HG02763 (cell line): ENCODE data around the gene GABRG3.

Experiments
- ATAC-seq: cut with Tn5 transposase; IDR thresholded peaks from one replicate; pipeline ENCODE4 v1.9.1; 2021; ENCODE audit warnings: mild to moderate bottlenecking, moderate library complexity; ENCODE audit not compliant: unreplicated experiment

GABRG3 gene

DNA sequence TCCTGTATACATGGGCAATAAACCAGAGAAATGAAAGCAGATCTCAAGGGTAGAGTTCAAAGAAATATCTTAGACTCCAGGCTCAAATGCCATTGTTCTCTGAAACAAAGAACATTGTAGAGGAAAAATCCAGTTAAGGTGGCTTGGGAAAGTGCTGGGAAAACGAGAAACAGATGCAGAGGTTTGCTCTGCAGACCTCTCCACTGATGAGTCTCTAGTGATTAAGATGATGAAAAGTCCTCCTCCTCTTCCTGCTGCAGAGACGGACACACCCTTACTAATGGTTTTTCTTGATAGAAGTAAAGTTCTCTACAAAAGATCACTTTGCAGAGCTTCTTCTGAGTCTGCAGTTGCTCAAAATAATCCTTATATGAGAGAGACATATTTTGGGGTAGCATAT lies 264.7 kb downstream of the GABRG3 start:
- ATAC-seq: no peak

DNA sequence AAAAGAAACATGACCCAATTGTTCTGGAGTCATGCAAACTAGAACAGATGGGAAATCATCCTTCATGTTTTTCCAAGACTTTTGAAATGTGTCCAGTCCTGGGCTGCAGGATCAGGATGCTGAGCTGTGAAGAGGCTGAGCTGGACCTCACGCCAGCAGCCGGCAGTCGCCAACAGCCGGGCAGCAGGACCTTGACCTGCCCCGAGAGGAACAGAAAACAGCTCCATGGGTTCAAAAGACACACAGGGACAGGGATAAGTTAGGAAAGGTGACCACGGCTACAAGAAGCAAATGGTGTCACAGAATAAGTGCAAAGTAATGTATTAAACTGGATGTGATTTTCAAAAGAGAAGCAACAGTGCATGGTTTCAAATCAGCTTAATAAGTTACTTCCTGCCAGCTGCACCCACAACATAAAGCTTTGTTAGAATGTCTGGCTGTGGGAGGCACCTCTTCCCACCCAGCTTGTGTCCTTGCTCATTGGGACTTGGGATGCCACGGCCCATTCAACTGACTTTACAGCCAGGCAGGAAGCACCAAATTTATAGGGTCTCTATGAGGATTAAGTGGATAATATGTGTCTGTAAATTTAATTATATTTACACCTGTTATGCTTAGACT lies 266.4 kb downstream of the GABRG3 start:
- ATAC-seq: no peak

DNA sequence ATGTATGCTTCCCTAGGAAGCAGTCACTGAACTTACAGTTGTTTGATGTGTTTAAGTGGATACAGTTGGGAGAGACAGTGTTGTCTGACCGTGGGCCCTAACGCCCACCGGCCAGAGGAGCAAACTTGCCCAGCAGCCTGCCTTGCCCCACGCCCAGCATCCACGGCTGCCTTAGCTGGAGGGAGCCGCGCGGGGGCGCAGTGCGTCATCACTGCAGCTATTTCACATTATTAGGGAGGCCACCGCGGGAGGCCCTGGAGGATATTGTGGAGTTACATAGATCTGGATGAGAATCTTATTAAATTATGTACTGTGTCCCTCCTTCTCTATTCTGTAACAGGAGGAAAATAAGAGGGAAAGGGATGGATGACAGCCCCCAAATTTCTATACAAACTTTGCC lies 267.2 kb downstream of the GABRG3 start:
- no peak for ATAC-seq

DNA sequence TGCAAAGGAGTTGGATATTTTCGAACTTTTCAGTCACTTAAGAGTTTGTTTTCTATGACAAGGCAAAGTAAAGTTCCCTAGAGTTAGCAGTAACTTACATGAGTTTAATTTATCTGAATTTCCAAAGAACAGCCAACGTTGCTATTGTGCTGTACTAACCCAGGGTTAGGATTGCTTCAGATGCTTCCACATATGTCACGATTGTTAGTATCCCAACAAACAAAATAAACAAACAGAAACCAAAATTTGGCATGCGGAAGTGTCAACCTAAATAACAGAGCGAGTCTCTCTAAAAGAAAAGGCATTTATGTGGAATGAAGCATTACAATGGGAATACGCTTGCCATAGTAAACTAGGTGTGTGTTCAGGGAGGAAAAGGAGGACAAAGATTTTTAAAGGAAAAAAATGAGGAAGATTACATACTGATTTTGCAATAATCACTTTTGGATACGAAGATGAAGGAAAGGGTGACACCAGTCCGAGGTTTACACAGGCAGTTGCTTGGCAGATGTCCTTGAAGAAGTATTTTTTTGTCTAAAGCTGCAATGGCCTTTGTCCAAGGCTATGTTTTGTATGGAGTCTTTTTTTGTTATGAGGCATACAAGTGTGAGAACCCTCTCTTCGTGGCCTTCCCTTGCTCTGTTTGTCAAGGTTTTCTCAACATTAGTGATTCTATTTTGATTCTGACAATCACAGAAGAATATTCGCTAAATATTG lies 267.9 kb downstream of the GABRG3 start:
- ATAC-seq: no peak

DNA sequence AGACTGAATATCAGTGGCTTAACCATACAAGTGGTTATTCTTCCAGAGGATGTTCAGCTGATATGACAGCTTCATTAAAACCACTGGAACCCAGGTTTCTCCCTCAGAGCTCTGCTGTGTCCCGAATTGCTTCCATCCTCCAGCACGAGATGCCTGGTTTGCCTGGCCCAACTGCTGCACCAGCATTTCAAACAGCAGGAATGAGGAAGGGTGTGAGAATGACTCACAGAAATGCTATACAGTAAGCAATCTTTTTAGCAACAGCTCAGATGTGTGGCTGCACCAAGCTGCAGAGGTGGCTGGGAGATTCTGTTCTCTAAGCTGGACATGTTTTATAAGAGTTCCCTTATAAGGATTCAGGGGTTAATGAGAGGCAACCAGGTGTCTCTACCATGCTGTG lies 271.0 kb downstream of the GABRG3 start:
- no peak for ATAC-seq

DNA sequence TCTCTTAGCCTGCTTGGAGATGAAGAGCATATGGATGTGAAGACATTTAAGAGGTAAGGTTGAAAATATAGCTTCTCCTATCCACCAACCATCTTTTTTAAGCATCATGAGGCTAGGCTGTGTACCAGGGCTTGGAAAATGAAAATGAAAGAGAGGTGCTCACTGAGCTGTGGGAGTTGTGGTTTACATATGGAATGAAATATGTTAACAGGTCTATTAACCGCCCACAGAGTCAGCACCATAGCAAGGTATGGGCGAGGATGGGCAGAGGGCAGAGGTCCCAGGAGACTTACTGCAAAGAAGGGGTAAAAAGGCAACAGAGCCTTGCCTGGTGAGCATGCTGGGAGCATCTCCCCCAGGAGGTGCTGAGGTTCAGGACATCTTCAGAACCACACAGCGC lies 273.1 kb downstream of the GABRG3 start:
- no peak for ATAC-seq

DNA sequence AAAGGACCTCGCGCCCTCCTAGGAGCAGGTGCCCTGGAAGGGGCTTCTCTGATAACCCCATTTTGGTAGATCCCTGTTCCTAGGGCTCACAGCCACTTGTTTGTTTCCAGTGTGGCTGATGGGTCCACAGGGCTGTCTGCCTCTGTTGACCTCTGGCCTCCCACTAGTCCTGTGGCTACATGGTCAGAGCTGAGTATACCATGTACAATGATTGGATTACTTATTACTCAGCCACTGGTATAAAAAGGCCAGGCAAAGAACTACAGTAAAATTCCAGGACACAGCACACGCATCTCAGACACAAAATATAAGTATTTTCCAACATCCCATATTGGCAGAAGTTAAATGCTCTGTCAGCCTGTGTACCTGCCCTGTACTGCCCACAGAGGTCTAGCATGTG lies 277.3 kb downstream of the GABRG3 start:
- ATAC-seq: no peak

DNA sequence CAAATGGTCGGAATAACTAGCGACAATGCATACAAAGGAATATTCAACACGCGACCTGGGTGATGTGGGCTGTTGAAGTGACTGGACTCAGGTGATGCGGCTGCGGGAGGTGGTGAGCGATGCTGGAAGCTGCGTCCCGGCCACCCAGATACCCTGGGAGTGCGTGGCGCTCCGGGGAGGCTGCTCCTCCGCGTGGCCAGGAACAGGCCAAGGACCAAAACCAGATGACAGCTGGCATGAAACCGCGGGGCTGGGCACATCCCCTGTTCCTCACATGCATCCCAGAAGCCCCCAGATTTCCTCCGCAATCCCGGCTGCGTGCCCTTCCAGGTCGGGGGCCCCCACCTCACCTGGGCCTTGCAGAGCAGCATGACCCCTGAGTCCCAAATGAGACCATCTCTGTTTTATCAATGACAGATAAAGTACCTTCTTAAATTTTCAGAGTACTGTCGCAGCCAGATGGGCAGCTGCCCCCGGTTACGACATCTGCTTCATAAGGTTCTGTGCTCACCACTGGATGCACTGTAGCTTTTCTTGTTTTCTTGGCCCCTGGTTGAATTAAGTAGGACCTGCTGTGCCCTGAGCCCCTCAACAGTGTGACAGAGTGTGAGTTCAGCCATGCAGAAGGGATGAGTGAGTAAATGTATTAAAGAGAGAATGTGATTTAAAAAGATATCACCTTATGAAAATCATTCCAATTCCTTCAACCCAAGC lies 278.2 kb downstream of the GABRG3 start:
- ATAC-seq: no peak

DNA sequence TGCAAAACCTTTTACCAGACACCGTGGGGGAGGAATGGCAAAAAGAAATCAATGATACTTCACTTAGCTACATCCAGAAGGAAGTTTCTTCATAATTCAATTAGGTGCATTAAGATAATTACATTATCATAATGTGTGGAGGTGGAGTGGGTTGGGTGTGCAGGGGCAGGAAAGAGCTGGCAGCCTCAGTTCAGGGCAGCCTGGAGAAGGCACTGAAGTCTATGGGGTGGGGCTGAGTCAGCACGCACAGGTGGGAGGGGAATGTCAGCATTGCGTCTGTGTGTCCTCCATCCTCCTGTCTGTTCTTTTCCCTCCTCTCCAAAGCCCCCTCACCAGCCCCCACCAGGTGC lies 278.8 kb downstream of the GABRG3 start:
- no peak for ATAC-seq

DNA sequence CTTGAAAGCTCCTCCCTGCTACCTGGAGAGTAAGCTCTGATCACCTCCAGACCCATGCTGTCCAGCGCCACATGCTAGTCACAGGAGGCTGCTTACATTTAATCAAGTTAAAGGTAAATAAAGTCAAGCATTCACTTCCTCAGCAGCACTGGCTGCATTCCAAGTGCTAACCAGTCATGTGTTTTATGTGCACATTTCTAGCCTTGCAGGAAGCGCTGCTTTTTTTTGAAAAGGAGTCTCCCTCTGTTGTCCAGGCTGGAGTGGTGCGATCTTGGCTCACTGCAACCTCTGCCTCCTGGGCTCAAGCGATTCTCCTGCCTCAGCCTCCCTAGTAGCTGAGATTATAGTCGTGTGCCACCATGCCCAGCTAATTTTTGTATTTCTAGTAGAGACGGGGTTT lies 279.2 kb downstream of the GABRG3 start:
- ATAC-seq: no peak

DNA sequence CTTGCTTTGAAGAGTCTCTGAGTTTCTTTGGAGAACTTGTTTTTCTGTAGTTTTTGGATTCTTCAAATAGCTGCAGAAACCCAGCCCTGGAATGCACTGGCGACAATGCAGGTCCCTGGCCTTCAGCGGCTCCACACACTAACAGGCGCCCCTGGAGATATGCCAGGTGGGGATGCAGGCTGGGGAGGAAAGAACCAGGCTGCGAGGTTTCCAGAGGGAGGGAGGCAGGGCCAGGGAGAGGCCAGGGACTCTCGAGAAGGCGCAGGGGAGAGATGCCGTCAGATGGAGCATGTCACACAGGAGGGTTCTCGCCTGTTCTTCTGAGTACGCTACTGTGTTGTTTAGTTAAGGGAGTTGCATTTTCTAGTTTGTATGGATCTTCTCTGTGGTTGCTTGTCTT lies 283.1 kb downstream of the GABRG3 start:
- no peak for ATAC-seq

DNA sequence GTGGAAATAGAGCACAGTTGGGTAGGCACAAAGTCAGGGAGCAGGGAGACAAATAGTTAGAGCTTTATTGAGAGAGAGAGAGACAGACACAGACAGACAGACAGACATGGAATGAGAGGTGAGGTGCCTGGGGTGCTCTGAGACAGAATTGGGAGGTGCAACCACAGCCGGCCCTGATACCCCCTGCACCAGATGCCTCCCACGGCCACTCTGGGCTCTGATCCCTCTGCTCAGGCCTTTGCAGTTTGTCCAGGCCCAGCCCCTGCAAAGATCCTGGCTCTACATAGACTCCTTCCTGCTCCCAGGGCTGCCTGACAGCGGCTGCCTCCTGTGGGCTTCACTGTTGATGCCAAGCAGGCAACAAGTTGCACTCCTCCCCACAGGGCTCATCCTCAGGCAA lies 283.8 kb downstream of the GABRG3 start:
- ATAC-seq: no peak

DNA sequence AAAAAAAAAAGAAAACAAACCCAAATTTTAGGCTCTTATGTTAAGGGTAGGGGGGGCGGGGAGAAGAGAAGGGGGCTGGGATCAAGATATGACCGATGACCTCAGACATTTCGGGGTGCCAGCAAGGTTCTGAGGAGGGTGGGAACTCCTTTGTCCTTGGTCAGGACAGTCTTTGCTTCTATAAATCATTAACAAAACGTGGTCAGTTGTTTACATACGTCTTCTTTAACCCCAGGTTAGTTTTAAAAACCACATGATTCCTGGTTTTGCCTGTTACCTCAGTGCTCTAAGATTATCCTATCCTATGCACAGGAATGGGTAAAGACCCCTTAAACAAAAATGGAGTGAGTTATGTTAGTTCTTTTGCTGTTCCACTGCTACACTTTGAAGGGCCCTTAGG lies 285.5 kb downstream of the GABRG3 start:
- no peak for ATAC-seq

DNA sequence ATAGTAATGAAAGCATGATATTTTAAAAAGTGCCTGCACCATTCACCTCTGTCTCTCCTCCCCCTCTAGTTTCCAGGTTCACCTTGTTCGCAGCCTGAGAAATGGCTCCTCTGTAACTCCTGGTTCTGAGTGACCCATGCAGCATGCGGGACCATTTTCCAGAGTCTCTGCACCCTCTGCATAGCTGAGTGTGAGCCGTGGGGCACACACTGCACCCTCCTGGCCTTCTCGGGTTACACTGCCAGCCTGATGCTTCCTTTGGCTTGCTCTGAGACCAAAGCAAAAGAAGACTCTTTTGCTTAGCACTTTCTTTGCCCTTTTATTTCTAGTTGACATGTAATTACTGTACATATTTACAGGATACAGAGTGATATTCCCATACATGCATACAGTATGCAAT lies 287.3 kb downstream of the GABRG3 start:
- ATAC-seq: no peak

DNA sequence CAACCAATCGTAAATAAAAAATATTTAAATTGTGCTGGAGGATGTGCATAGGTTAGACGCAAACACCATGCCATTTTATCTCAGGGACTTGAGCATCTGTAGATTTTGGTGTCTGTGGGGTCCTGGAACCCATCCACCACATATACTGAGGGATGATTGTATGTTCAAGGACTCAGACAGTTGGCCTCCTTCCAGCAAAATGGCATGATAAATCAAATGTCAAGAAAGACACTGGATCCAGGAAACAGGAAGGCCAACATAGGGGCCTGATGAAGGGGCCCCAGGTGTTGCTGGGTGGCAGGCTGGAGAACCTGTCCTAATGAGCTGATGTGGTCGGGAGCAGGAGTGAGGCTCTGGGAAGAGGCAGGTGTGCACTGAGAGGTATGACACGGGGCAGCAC lies 289.5 kb downstream of the GABRG3 start:
- ATAC-seq: no peak

DNA sequence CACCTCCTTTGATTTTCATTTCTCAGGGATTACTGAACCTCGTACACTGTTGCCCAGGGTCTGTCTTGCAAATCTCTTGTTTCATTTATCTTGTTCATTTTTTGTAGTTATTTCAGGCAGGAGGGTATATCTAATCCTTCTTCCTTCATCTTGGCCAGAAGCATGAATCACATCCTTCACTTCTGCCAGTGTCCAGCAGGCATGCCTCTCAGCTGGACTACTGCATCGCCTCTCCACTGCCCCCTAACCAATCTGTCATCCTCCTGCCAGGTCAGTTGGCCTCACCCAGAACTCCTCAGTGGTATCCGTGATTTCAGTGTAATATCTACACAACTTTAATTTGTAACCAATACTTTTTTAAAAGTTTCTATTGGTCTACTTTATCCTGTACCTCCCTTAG lies 297.9 kb downstream of the GABRG3 start:
- no peak for ATAC-seq

DNA sequence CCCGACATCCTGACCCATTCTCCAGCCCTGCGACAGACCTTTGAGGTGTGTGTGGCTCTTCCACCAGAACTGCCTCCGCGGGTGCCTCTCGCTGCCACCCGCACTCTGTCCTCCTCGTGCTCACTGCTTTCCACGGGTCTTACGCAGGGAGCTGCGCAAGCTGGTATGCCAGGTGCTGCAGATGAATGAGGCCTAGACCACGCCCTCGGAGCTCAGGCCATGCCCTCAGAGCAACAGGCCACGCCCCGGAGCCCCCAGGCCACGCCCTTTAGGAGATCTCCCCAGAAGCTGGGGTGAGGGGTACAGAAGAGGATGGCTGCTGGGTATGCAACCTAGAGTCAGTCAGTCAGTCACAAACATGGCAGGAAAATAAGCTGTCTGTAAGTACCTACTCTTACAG lies 300.3 kb downstream of the GABRG3 start:
- ATAC-seq: no peak

DNA sequence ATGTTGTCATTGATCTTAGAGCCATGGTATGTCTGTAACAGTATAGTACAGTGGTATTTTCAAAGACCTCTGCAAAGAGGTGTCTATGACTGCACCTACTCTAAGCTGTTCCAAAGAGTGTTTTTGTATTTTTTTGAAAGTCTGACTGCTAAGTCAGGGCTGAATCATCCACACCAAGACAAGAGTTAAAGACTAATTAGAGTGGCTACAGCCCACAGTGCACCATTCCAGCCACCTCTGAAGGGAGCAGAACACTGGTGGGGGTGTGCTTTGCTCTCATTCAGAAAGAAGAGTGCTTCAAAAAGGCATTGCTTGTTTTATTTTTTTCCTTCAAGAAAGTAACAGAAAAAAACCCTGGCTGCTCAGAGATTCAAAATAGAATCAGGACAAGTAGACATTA lies 301.4 kb downstream of the GABRG3 start:
- no peak for ATAC-seq

DNA sequence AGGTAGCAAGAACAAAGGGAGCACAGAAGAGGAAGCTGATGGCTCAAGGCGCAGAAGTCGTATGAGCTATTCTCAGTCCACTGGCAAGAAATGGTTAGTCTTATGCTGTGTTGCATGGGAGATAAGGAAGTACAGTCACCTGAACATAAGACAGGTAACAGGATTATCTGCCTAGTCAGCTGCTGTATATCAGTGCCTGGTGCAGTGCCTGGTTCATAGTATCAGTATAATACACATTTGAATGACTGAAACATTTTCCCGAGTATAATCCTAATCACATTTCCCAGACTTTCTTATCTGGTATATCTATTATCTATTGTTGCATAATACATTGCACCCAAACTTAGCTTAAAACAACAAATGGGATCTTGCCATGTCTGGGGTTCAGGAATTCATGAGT lies 302.5 kb downstream of the GABRG3 start:
- no peak for ATAC-seq

DNA sequence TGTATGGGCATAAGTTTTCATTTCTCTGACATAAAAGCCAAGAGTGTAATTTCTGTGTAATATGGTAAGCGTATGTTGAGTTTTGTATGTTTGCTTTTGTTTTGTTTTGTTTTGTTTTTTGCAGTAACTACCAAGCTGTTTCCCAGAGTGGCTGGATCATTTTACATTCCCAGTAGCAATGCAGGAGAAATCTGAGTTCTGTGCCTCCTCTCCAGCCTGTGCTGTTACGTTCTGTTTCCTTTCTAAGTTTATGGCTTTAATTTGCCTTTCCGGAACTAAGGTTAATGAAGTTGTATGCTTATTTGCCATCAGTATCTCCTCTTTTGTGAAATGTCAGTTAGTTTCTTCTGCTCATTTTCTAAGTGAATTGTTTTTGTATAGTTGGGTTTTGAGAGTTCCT lies 307.8 kb downstream of the GABRG3 start:
- no peak for ATAC-seq

DNA sequence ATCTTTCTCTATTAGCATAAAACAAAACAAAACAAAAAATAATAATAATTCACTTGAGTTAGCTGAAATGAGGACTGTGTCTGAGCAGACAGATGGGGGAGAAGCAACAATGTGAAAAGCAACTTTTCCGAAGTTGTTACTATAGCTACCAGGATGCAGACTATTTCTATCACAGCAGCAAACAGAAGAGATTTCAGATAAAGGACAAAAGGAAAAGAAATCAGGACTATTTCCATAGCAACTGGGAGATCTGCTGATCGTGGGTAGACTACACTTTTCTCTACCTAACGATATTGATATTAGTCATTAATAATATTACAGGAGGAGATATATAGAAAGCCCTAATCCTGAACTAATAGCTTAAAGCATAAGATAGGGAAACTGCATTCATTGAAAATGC lies 321.7 kb downstream of the GABRG3 start:
- no peak for ATAC-seq

DNA sequence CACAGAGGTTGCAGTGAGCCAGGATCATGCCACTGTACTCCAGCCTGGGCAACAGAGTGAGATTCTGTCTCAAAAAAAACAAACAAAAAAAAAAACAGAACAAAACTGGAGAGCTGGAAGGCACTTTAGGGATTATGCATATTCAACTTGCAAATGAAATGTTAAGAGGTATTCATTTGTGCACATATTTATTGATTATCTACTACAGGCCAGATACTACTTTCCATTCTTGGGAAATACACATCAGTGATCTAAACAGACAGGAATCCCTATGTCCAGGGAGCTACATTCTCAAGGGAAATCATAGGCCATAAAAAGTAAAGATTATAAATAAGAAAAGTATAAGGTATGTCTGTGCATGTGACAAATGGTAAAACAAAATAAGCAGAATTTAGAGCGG lies 322.6 kb downstream of the GABRG3 start:
- ATAC-seq: no peak

DNA sequence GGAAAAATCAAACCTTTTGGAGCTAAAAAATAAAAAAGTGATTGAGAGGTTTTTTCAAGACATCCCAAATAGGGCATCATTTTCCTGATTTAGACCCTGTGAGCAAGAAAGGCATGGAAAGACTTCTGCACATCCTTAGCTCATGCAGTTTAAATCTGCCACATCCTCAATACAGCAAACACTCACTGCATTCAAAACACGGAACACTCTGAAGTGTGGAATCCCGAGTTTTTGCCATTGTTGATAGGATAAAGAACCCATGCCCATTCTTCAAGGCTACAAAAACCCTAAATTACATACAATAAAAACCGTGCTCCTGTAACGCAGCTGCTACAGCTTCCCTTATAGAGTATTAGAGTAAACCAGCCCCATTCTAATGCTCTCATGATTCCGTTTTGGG lies 346.8 kb downstream of the GABRG3 start:
- ATAC-seq: no peak
